HepG2 (cell line): ENCODE measurements around the gene SLC13A3. TPM values are rescaled to one million over a fixed set of nuclear protein-coding genes. Genes with fewer than 3 reads are reported as not detected.

ENCODE experiments used
- polyA plus RNA-seq, 8 experiments: library from polyadenylated mRNA; depleted of rRNA in 3 of 8; stranded (reverse) in 7 of 8; unstranded in 1 of 8; fragments of >200 nt; fragmentation: Illumina TruSeq in 4 of 8; extraction: Trizol in 4 of 8; gene quantifications; 2 replicates each; pipeline versions ENCODE4 v1.2.1 to v1.2.3, GENCODE V29; 2011 to 2016; ENCODE audit warnings: low read depth in 4 of 8, missing spikeins in 1 of 8, mixed read lengths in 1 of 8; ENCODE audit not compliant: insufficient read depth in 1 of 8
- total RNA-seq, 5 experiments: library from RNA; depleted of rRNA; stranded (reverse); fragments of >200 nt; fragmentation: Illumina TruSeq; extraction: Trizol; gene quantifications; 2 replicates each; pipeline ENCODE4 v1.2.3, GENCODE V29; 2016; ENCODE audit warnings: low read depth in 1 of 5

The SLC13A3 gene
- total and polyA plus RNA-seq, 2 of the 13 experiments (the other 11 are each of a cell fraction or from before 2014, with no cell fraction given) = 66.5 to 76.0 TPM

Other genes with a start within 250 kb of the SLC13A3 start
- gene ELMO2, start 244.8 kb downstream of the SLC13A3 start, total RNA-seq (2016; rRNA removed; fragmentation: Illumina TruSeq; extraction: Trizol) = 35.7 and 42.8 TPM in 2 replicates
- gene ELMO2, start 244.8 kb downstream of the SLC13A3 start, polyA plus RNA-seq (2011; rRNA removed) = 30.6 and 41.5 TPM in 2 replicates
- 4.8 and 5.3 TPM in 2 replicates for gene ZNF334, start 137.9 kb downstream of the SLC13A3 start, total RNA-seq (2016; rRNA removed; fragmentation: Illumina TruSeq; extraction: Trizol)
- 6.9 and 7.8 TPM in 2 replicates for gene ZNF334, start 137.9 kb downstream of the SLC13A3 start, polyA plus RNA-seq (2011; rRNA removed)
- not detected in 2 replicates for gene OCSTAMP, start 100.8 kb downstream of the SLC13A3 start, total RNA-seq (2016; rRNA removed; fragmentation: Illumina TruSeq; extraction: Trizol)
- gene OCSTAMP, start 100.8 kb downstream of the SLC13A3 start, polyA plus RNA-seq (2011; rRNA removed) = not detected in 2 replicates
- gene TP53RK, start 38.0 kb upstream of the SLC13A3 start, total RNA-seq (2016; rRNA removed; fragmentation: Illumina TruSeq; extraction: Trizol) = 25.5 and 31.0 TPM in 2 replicates
- 11.3 and 12.9 TPM in 2 replicates for gene TP53RK, start 38.0 kb upstream of the SLC13A3 start, polyA plus RNA-seq (2011; rRNA removed)
- gene SLC2A10, start 58.2 kb upstream of the SLC13A3 start, total RNA-seq (2016; rRNA removed; fragmentation: Illumina TruSeq; extraction: Trizol) = 9.6 and 16.0 TPM in 2 replicates
- 16.7 and 18.4 TPM in 2 replicates for gene SLC2A10, start 58.2 kb upstream of the SLC13A3 start, polyA plus RNA-seq (2011; rRNA removed)
- gene EYA2, start 243.4 kb upstream of the SLC13A3 start, total RNA-seq (2016; rRNA removed; fragmentation: Illumina TruSeq; extraction: Trizol) = not detected in 2 replicates
- not detected in 2 replicates for gene EYA2, start 243.4 kb upstream of the SLC13A3 start, polyA plus RNA-seq (2011; rRNA removed)